ENCODE results near the gene OXTR. TPM values are rescaled to one million over a fixed set of nuclear protein-coding genes. Genes with fewer than 3 reads are reported as not detected.

Gene OXTR
- polyA plus RNA-seq, 4 donors: 0.22 to 0.93 (median 0.39) TPM; not detected in 1

DNA sequence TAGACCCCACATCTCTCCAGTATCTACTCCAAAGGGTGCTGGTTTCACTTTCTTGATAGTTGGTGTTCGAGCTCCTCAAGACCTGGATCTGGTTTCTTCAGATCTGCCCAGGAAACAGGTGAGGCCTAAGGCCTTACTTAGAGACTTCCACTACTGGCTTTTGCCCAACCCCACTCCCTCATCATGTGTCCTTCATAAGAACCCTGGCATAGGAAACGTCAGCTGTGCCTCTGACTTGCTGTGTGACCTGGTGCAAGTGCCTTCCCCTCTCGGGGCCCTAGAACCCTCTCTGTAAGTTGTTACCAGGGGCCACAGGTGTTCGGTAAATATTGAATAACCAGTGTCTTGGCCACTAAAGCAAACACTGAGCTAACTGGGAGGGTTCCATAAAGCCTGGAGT lies 3.9 kb downstream of the OXTR start:
- 57 to 79% (median 66%) methylated on average over 4 of the region's 4 CpGs for WGBS, 3 donors
- H3K27me3 ChIP-seq (ENCODE audit: control insufficient read depth in 3 of 3, insufficient read depth in 3 of 3, low read length in 3 of 3): peaks cover 5 to 39% (median 6%) of the 10 kb centered on the region in 3 donors
- H3K9me3 ChIP-seq (ENCODE audit: control insufficient read depth in 2 of 2, insufficient read depth in 1 of 2, low read depth in 1 of 2, low read length in 1 of 2): peaks cover 0 to 2% of the 10 kb centered on the region in 2 donors
- no peaks in the 10 kb centered on the region for H3K36me3 ChIP-seq (ENCODE audit: control insufficient read depth in 3 of 3, insufficient read depth in 2 of 3, low read depth in 1 of 3, low read length in 3 of 3)
- H3K27ac ChIP-seq (ENCODE audit: low read depth in 1 of 3, low read length in 2 of 3): no peak overlapping the region
- FAIRE-seq (no peak), DNase-seq (no peak)
- peaks cover 0 to 11% (median 0%) of the 10 kb centered on the region in 3 donors for H3K4me1 ChIP-seq (ENCODE audit: control insufficient read depth in 3 of 3, insufficient read depth in 2 of 3, low read depth in 1 of 3, low read length in 2 of 3)
- H3K4me3 ChIP-seq (ENCODE audit: low read depth in 1 of 3, low read length in 3 of 3): no peak overlapping the region

DNA sequence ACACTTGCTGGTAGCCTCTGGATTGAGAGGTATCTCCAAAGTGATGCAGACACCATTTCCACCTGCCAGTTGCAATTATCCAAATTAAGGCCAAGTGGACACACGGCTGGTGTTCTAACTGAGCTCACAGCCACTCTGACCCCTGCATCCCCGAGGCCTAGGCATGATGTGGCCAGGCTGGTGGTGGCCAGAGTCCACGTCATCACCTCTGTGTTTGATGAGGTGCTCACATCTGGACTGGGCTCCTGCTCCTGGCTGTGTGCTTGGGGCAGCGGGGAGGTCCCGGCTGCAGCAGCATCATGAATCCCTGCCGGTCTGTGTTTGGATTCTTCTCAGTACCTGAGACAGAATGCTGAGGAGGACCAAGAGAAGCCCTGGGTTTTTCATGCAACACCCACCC lies 4.9 kb downstream of the OXTR start:
- no peaks in the 10 kb centered on the region for H3K9me3 ChIP-seq (ENCODE audit: control insufficient read depth in 2 of 2, insufficient read depth in 1 of 2, low read depth in 1 of 2, low read length in 1 of 2)

DNA sequence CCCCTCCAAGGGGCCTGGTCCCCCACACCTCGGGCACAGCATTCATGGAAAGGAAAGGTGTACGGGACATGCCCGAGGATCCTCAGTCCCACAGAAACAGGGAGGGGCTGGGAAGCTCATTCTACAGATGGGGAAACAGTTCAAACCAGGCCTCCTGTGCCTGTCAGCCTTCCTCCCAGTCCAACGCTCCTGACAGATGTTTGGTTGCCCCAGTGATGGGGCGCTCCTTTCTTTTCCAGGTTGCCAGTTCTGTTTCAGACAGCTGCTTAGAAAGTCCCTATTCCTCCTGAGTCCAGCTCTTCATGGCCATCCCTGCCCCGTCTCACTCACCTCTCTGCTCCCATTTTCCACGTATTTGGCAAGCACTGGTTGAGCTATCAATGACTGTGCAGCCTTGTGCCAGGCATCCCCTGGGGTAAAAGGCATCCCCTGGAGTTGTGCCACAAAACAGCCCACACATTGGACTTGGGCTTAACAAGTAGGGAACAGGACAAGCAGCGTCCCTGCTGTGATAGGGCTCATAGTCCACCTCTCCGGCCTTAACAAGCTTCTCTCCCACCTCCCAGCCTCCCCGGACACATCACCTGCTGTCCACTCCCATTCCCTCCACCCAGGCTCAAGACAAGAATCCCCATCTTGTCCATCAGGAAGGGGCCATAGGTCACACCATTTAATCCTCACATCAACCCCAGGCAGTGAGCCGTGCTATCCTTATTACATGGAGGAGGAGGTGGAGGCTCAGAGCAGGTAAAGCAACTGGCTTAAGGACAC lies 6.6 kb downstream of the OXTR start:
- H3K4me1 ChIP-seq (ENCODE audit: control insufficient read depth in 3 of 3, insufficient read depth in 2 of 3, low read depth in 1 of 3, low read length in 2 of 3): no peaks in the 10 kb centered on the region
- H3K27ac ChIP-seq (ENCODE audit: low read depth in 1 of 3, low read length in 2 of 3): no peak overlapping the region
- 76 to 86% (median 82%) methylated on average over 11 of the region's 11 CpGs for WGBS, 3 donors
- H3K36me3 ChIP-seq (ENCODE audit: control insufficient read depth in 3 of 3, insufficient read depth in 2 of 3, low read depth in 1 of 3, low read length in 3 of 3): no peaks in the 10 kb centered on the region
- no peak for FAIRE-seq
- peaks cover 0 to 17% (median 0%) of the 10 kb centered on the region in 3 donors for H3K27me3 ChIP-seq (ENCODE audit: control insufficient read depth in 3 of 3, insufficient read depth in 3 of 3, low read length in 3 of 3)
- no peak for DNase-seq
- H3K9me3 ChIP-seq (ENCODE audit: control insufficient read depth in 2 of 2, insufficient read depth in 1 of 2, low read depth in 1 of 2, low read length in 1 of 2): no peaks in the 10 kb centered on the region
- H3K4me3 ChIP-seq (ENCODE audit: low read depth in 1 of 3, low read length in 3 of 3): no peak overlapping the region

More for the DNA sequence above, 4.9 kb downstream of the OXTR start:
- FAIRE-seq: no peak
- no peaks in the 10 kb centered on the region for H3K36me3 ChIP-seq (ENCODE audit: control insufficient read depth in 3 of 3, insufficient read depth in 2 of 3, low read depth in 1 of 3, low read length in 3 of 3)
- no peak overlapping the region for H3K4me3 ChIP-seq (ENCODE audit: low read depth in 1 of 3, low read length in 3 of 3)
- DNase-seq: no peak
- peaks cover 5 to 30% (median 6%) of the 10 kb centered on the region in 3 donors for H3K27me3 ChIP-seq (ENCODE audit: control insufficient read depth in 3 of 3, insufficient read depth in 3 of 3, low read length in 3 of 3)
- no peak overlapping the region for H3K27ac ChIP-seq (ENCODE audit: low read depth in 1 of 3, low read length in 2 of 3)
- peaks cover 0 to 11% (median 0%) of the 10 kb centered on the region in 3 donors for H3K4me1 ChIP-seq (ENCODE audit: control insufficient read depth in 3 of 3, insufficient read depth in 2 of 3, low read depth in 1 of 3, low read length in 2 of 3)
- WGBS, 3 donors: 82 to 93% (median 84%) methylated on average over 6 of the region's 6 CpGs

DNA sequence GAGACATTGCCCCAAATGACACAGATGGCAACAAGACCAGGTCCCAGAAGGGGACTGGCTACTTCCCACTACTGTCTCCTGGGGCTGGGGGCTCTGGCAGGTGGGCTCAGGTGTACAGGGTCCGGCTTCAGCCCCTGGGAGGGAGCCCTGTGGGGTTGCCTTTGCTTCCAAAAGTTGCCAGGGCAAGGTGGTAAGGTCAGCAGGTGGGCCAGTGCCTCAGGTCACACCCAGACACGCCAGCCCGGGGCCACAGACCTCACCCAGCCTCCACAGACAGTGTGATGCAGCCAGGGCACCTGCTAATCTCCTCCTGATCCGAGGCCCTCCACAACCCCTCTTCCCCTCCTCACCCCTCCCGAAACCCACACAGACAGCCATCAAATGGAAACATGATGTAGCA lies 7.5 kb downstream of the OXTR start:
- DNase-seq: no peak
- H3K27me3 ChIP-seq (ENCODE audit: control insufficient read depth in 3 of 3, insufficient read depth in 3 of 3, low read length in 3 of 3): peaks cover 0 to 7% (median 0%) of the 10 kb centered on the region in 3 donors
- H3K4me1 ChIP-seq (ENCODE audit: control insufficient read depth in 3 of 3, insufficient read depth in 2 of 3, low read depth in 1 of 3, low read length in 2 of 3): no peaks in the 10 kb centered on the region
- no peak overlapping the region for H3K27ac ChIP-seq (ENCODE audit: low read depth in 1 of 3, low read length in 2 of 3)
- no peaks in the 10 kb centered on the region for H3K36me3 ChIP-seq (ENCODE audit: control insufficient read depth in 3 of 3, insufficient read depth in 2 of 3, low read depth in 1 of 3, low read length in 3 of 3)
- no peak for FAIRE-seq
- H3K4me3 ChIP-seq (ENCODE audit: low read depth in 1 of 3, low read length in 3 of 3): no peak overlapping the region
- H3K9me3 ChIP-seq (ENCODE audit: control insufficient read depth in 2 of 2, insufficient read depth in 1 of 2, low read depth in 1 of 2, low read length in 1 of 2): no peaks in the 10 kb centered on the region
- WGBS, 3 donors: 60 to 84% (median 75%) methylated on average over 5 of the region's 5 CpGs

DNA sequence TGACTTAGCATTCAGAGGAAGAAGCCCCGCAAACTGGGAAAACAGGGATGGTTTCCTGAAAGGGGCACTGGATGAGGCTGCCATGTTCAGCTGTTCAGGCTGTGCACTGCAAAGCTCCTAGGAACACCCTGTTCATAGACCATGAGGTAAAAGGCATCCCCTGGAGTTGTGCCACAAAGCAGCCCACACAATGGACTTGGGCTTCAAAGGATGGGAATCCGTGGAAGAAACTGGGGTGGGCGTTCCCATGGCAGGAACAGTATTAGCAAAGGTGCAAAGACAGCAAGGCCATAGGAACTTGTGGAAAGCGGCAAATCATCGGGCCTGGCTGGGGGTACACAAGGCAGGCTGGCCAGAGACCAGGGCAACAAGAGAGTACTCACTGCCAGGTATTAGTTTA lies 8.9 kb downstream of the OXTR start:
- no peaks in the 10 kb centered on the region for H3K4me1 ChIP-seq (ENCODE audit: control insufficient read depth in 3 of 3, insufficient read depth in 2 of 3, low read depth in 1 of 3, low read length in 2 of 3)
- no peaks in the 10 kb centered on the region for H3K27me3 ChIP-seq (ENCODE audit: control insufficient read depth in 3 of 3, insufficient read depth in 3 of 3, low read length in 3 of 3)
- no peak for FAIRE-seq
- 85 to 89% (median 89%) methylated on average over 5 of the region's 5 CpGs for WGBS, 3 donors
- no peak for DNase-seq
- no peaks in the 10 kb centered on the region for H3K9me3 ChIP-seq (ENCODE audit: control insufficient read depth in 2 of 2, insufficient read depth in 1 of 2, low read depth in 1 of 2, low read length in 1 of 2)
- no peak overlapping the region for H3K4me3 ChIP-seq (ENCODE audit: low read depth in 1 of 3, low read length in 3 of 3)
- H3K36me3 ChIP-seq (ENCODE audit: control insufficient read depth in 3 of 3, insufficient read depth in 2 of 3, low read depth in 1 of 3, low read length in 3 of 3): no peaks in the 10 kb centered on the region
- H3K27ac ChIP-seq (ENCODE audit: low read depth in 1 of 3, low read length in 2 of 3): no peak overlapping the region

DNA sequence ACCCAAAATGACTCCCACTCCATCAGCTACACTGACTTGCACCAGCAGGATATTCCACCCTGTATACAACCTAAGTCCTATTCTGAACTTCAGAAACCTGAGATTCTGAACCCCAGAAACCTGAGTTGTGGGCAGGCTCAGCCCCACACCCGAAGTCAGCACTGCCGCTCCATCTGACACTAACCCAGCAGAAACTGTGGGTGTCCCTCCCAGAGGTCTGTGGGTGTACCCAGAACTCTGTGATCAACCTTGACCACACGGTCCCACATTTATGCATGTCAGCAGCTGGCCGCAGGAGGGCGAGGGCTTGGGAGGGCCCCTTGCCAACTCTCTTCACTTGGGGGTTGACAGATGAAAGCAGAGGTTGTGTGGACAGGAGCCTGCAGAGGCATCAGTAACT lies 9.3 kb downstream of the OXTR start:
- Histone ChIP-seq H3K27me3 (ENCODE audit: control insufficient read depth in 3 of 3, insufficient read depth in 3 of 3, low read length in 3 of 3) (no peaks in the 10 kb centered on the region), H3K36me3 (ENCODE audit: control insufficient read depth in 3 of 3, insufficient read depth in 2 of 3, low read depth in 1 of 3, low read length in 3 of 3) (no peaks in the 10 kb centered on the region), H3K4me1 (ENCODE audit: control insufficient read depth in 3 of 3, insufficient read depth in 2 of 3, low read depth in 1 of 3, low read length in 2 of 3) (no peaks in the 10 kb centered on the region), H3K4me3 (ENCODE audit: low read depth in 1 of 3, low read length in 3 of 3) (no peak overlapping the region), H3K27ac (ENCODE audit: low read depth in 1 of 3, low read length in 2 of 3) (no peak overlapping the region), H3K9me3 (ENCODE audit: control insufficient read depth in 2 of 2, insufficient read depth in 1 of 2, low read depth in 1 of 2, low read length in 1 of 2) (no peaks in the 10 kb centered on the region)
- FAIRE-seq (no peak), DNase-seq (no peak)
- 85 to 91% (median 87%) methylated on average over 5 of the region's 5 CpGs for WGBS, 3 donors

DNA sequence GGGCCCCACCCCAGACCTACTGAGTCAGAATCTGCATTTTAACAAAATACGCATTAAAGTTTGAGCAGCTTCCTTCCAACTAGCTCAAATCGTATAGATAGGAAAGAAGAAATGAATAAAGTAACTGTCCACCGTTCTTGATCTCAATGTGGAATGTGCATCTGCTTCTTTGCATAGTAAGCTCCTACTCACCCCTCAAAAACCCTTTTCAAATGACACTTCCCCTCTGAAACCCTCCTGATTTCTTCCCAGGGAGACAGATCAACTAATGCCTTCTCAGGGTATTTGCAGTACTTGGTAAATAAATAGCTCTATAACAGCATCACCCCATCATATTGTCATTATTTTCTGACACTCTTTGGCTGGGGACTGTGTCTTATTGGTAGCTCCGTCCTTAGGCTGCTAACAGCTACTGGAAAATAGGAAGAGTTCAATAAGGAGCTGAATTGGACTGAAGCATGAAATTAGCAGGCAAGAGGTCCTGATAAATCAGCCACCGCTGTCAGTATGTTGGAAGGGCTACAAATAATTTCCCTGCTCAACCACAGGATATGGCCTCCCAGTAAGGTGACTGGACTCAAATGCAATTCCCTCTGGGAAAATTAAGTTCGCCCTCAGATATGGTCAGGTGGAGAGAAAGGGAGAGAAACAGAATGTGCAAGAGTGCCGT lies 10.2 kb downstream of the OXTR start:
- WGBS, 3 donors: 88 to 90% (median 90%) methylated on average over 7 of the region's 7 CpGs
- Histone ChIP-seq H3K4me1 (ENCODE audit: control insufficient read depth in 3 of 3, insufficient read depth in 2 of 3, low read depth in 1 of 3, low read length in 2 of 3) (no peaks in the 10 kb centered on the region), H3K4me3 (ENCODE audit: low read depth in 1 of 3, low read length in 3 of 3) (no peak overlapping the region), H3K27ac (ENCODE audit: low read depth in 1 of 3, low read length in 2 of 3) (no peak overlapping the region), H3K9me3 (ENCODE audit: control insufficient read depth in 2 of 2, insufficient read depth in 1 of 2, low read depth in 1 of 2, low read length in 1 of 2) (no peaks in the 10 kb centered on the region), H3K36me3 (ENCODE audit: control insufficient read depth in 3 of 3, insufficient read depth in 2 of 3, low read depth in 1 of 3, low read length in 3 of 3) (no peaks in the 10 kb centered on the region), H3K27me3 (ENCODE audit: control insufficient read depth in 3 of 3, insufficient read depth in 3 of 3, low read length in 3 of 3) (no peaks in the 10 kb centered on the region)
- FAIRE-seq (no peak), DNase-seq (no peak)

DNA sequence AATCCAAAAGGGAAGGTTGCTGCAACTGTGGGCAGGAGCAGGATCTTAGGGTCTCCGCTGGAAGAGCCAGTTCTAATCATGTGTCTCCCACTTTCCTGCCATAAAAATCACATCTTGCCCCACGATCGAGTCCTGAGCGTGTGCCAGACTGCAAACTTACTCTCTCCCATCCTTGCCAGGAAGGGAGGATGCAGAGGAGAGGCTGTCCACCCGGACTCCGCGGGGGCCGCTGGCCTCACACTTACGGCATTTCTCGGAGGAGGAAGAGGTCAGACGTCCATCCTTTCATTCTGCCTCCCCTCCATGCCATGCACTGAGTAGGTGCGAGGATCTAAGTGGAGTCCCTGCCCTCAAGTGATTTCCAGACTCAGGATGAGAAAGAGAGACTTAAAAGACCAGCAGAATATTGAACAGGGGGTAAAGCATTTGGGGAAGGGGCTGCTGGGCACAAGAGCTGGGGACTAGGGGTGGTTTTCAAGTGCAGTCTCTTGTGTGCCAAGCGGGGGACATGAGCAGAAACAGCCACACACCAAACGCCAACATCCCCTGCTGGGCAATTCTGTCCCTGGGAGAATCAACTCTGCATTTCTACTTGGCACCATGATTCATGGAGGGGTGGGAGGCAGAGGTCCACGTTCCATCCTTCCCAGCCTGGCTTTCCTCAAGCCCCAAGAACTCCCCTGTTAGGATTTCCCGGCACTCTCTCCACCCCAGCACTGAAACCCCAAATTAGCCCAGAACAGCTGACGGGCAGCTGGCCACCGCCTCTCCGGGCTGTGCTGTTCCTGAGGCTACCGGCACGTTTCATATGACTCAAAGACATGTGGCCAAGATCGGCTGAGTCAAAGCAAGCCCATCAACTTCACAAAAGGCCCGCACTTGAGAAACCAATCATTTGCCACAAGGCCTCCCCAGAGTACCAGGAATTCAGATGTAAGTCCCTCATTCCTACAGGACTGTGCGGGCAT lies 11.6 kb downstream of the OXTR start:
- DNase-seq (no peak), FAIRE-seq (no peak)
- Histone ChIP-seq H3K4me1 (ENCODE audit: control insufficient read depth in 3 of 3, insufficient read depth in 2 of 3, low read depth in 1 of 3, low read length in 2 of 3) (no peaks in the 10 kb centered on the region), H3K9me3 (ENCODE audit: control insufficient read depth in 2 of 2, insufficient read depth in 1 of 2, low read depth in 1 of 2, low read length in 1 of 2) (no peaks in the 10 kb centered on the region), H3K4me3 (ENCODE audit: low read depth in 1 of 3, low read length in 3 of 3) (no peak overlapping the region), H3K27me3 (ENCODE audit: control insufficient read depth in 3 of 3, insufficient read depth in 3 of 3, low read length in 3 of 3) (no peaks in the 10 kb centered on the region), H3K36me3 (ENCODE audit: control insufficient read depth in 3 of 3, insufficient read depth in 2 of 3, low read depth in 1 of 3, low read length in 3 of 3) (no peaks in the 10 kb centered on the region), H3K27ac (ENCODE audit: low read depth in 1 of 3, low read length in 2 of 3) (no peak overlapping the region)
- WGBS, 3 donors: 85 to 88% (median 85%) methylated on average over 24 of the region's 24 CpGs

Measured in small intestine (tissue), 7 donors.